Panc1 (cell line): Measurements from ENCODE around the gene PATJ. TPM values are rescaled to one million over a fixed set of nuclear protein-coding genes. Genes with fewer than 3 reads are reported as not detected.

Experiments
- ATAC-seq: fragments of 200-7000 bp; cut with Tn5 transposase; 2 replicates; pipeline ENCODE4 v1.9.1; 2020; ENCODE audit warnings: mild to moderate bottlenecking, moderate library complexity
- BruUV-seq: library from RNA; stranded (reverse); fragments of 400-500 nt; replicated peaks from 2 replicates; lab custom pipeline; 2021; lab: Mats Ljungman, UMichigan
- CTCF ChIA-PET: fragments of 300-600 bp; sonication (Branson Sonifier 250); formaldehyde crosslinking; loops from one replicate; lab custom pipeline; 2022; ENCODE audit warnings: antibody characterized with exemption; lab: Charles Lee
- POLR2A ChIA-PET: fragments of 300-600 bp; sonication (Branson Sonifier 250); formaldehyde crosslinking; loops from one replicate; lab custom pipeline; 2022; ENCODE audit warnings: antibody characterized with exemption; lab: Charles Lee
- DNase-seq: peaks from one replicate; pipeline ENCODE4 v3.0.0-alpha.2; 2010; ENCODE audit warnings: low read depth, low spot score
- H3K27ac ChIP-seq: 2 replicates; pipeline ENCODE4 v1.5.1; 2011; ENCODE audit warnings: mild to moderate bottlenecking, low read length, inconsistent platforms
- H3K27me3 ChIP-seq: fragments of 200-500 bp; sonication (Bioruptor generic); 2 replicates; pipeline ENCODE4 v1.6.0; 2014; ENCODE audit warnings: low read length, inconsistent platforms; ENCODE audit not compliant: control insufficient read depth, insufficient read depth
- H3K36me3 ChIP-seq: fragments of 200-500 bp; sonication (Bioruptor generic); 2 replicates; pipeline ENCODE4 v1.5.1; 2014; ENCODE audit warnings: inconsistent platforms, mild to moderate bottlenecking, low read length, moderate library complexity; ENCODE audit not compliant: control insufficient read depth, insufficient read depth
- H3K4me1 ChIP-seq: 2 replicates; pipeline ENCODE4 v1.5.1; 2011; ENCODE audit warnings: inconsistent platforms, mild to moderate bottlenecking, low read length, moderate library complexity; ENCODE audit not compliant: control insufficient read depth, insufficient read depth
- H3K4me3 ChIP-seq, 2 experiments: 2 replicates each; pipeline ENCODE4 v1.5.1; 2011 to 2012; ENCODE audit warnings: low read depth in 2 of 2, low read length in 2 of 2, mild to moderate bottlenecking in 2 of 2, inconsistent platforms in 1 of 2, moderate library complexity in 1 of 2
- H3K9me3 ChIP-seq: fragments of 200-500 bp; sonication (Bioruptor generic); 2 replicates; pipeline ENCODE4 v1.5.1; 2014; ENCODE audit warnings: low read depth, mild to moderate bottlenecking, inconsistent platforms, low read length, moderate library complexity; ENCODE audit not compliant: control insufficient read depth, insufficient read depth
- POLR2AphosphoS5 ChIP-seq: IDR thresholded peaks from 2 replicates; pipeline ENCODE4 v1.6.1; 2012; ENCODE audit warnings: mild to moderate bottlenecking, low read depth, low read length, moderate library complexity
- REST ChIP-seq, 2 experiments: IDR thresholded peaks; 2 replicates each; pipeline ENCODE4 v1.6.1; 2011 to 2012; ENCODE audit warnings: low read depth in 2 of 2, control low read depth in 1 of 2, low read length in 1 of 2, mild to moderate bottlenecking in 1 of 2, moderate library complexity in 1 of 2; ENCODE audit not compliant: insufficient read depth in 1 of 2
- SIN3A ChIP-seq: IDR thresholded peaks from 2 replicates; pipeline ENCODE4 v1.6.1; 2012; ENCODE audit warnings: low read depth, mild to moderate bottlenecking, low read length, moderate library complexity, borderline replicate concordance; ENCODE audit not compliant: insufficient read depth
- TCF7L2 ChIP-seq: IDR thresholded peaks from 2 replicates; pipeline ENCODE4 v1.6.1; 2011; ENCODE audit warnings: mild to moderate bottlenecking, low read depth, low read length, inconsistent platforms
- in situ Hi-C: cut with HindIII; loops from 2 replicates; pipeline ENCODE4 v1.10.0; 2016; ENCODE audit warnings: low sequenced_read_pairs, low pct_unique_long_range_greater_than_20kb
- intact Hi-C: fragments of 100-400 bp; cut with micrococcal nuclease; formaldehyde crosslinking; loops from one replicate; pipeline ENCODE4 v1.10.0; 2022; ENCODE audit not compliant: unreplicated experiment
- total RNA-seq: library from RNA; stranded (reverse); gene quantifications from one replicate; pipeline ENCODE4 v1.2.1, GENCODE V29; 2021; ENCODE audit not compliant: unreplicated experiment
- TF ChIP-seq, protein P1 (sequence below): fragments of 450-650 bp; IDR thresholded peaks from 2 replicates; pipeline ENCODE4 v1.5.1; 2017; ENCODE audit warnings: mild to moderate bottlenecking

PATJ gene
- total RNA-seq, 1 experiment from 2014 or later: 36.2 TPM

GRCh38 chr1:62025892-62026291 lies 283.6 kb downstream of the PATJ start:
- H3K36me3 ChIP-seq: no peaks in the 10 kb centered on the region
- TF ChIP-seq REST (IDR thresholded peaks at IDR 0.05; ENCODE audit: insufficient read depth in 1 of 2, low read depth in 2 of 2, low read length in 1 of 2): no peak
- ChIA-PET CTCF (interaction anchor here (0.7 kb wide), 1 partner anchor 127 kb away, joined by 3 read pairs; no protein-coding TSS in a partner anchor), POLR2A (no interaction called here)
- no peak overlapping the region for H3K4me3 ChIP-seq
- H3K27me3 ChIP-seq: no peaks in the 10 kb centered on the region
- intact Hi-C loops (no loop called here), in situ Hi-C loops (no loop called here)
- BruUV-seq: no TSS peak
- H3K9me3 ChIP-seq: no peaks in the 10 kb centered on the region
- no peak overlapping the region for H3K27ac ChIP-seq
- ATAC-seq (no peak), DNase-seq (no peak)
- H3K4me1 ChIP-seq: no peaks in the 10 kb centered on the region

GRCh38 chr1:62029704-62030103 lies 287.4 kb downstream of the PATJ start:
- Histone ChIP-seq H3K27ac (no peak overlapping the region), H3K4me1 (no peaks in the 10 kb centered on the region), H3K9me3 (no peaks in the 10 kb centered on the region), H3K27me3 (no peaks in the 10 kb centered on the region), H3K4me3 (no peak overlapping the region), H3K36me3 (no peaks in the 10 kb centered on the region)
- POLR2A ChIA-PET: no interaction called here
- in situ Hi-C loops: no loop called here
- intact Hi-C loops: no loop called here
- TF ChIP-seq TCF7L2 (no peak), POLR2AphosphoS5 (no peak), REST (IDR thresholded peaks at IDR 0.05; ENCODE audit: insufficient read depth in 1 of 2, low read depth in 2 of 2, low read length in 1 of 2) (no peak), SIN3A (no peak)
- TF ChIP-seq, protein P1, sequence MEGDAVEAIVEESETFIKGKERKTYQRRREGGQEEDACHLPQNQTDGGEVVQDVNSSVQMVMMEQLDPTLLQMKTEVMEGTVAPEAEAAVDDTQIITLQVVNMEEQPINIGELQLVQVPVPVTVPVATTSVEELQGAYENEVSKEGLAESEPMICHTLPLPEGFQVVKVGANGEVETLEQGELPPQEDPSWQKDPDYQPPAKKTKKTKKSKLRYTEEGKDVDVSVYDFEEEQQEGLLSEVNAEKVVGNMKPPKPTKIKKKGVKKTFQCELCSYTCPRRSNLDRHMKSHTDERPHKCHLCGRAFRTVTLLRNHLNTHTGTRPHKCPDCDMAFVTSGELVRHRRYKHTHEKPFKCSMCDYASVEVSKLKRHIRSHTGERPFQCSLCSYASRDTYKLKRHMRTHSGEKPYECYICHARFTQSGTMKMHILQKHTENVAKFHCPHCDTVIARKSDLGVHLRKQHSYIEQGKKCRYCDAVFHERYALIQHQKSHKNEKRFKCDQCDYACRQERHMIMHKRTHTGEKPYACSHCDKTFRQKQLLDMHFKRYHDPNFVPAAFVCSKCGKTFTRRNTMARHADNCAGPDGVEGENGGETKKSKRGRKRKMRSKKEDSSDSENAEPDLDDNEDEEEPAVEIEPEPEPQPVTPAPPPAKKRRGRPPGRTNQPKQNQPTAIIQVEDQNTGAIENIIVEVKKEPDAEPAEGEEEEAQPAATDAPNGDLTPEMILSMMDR: no peak
- no TSS peak for BruUV-seq
- ATAC-seq (no peak), DNase-seq (no peak)
- CTCF ChIA-PET: no interaction called here
